GM12872 (cell line): ENCODE measurements around the gene PITPNC1.

Experiments
- CTCF ChIP-seq: IDR thresholded peaks from 3 replicates; pipeline ENCODE4 v1.5.1; 2011; ENCODE audit warnings: low read depth, mild to moderate bottlenecking, low read length, moderate library complexity; ENCODE audit not compliant: insufficient read depth

PITPNC1 gene

GRCh38 chr17:67696853-67697498, 319.9 kb downstream of the PITPNC1 start:
- no peak for TF ChIP-seq CTCF

GRCh38 chr17:67700037-67700724, 323.1 kb downstream of the PITPNC1 start:
- no peak for TF ChIP-seq CTCF

DNA sequence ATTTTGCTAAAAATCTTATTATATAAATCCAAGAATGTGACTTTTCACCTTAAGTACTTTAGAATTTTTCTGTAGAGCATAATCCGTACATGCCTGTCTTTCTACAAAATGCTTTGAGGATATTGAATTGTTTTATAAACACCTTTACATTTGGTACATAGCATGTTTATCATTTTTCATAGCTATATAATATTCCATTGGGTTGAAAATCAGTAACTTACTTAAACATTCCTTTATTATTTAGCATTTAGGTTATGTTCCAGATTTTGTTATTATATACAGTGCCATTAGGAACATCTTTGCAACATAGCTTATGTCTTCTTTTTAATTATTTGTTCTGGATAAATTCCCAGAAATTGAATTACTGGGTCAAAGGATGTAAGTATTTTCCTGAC, 323.6 kb downstream of the PITPNC1 start:
- no peak for TF ChIP-seq CTCF

DNA sequence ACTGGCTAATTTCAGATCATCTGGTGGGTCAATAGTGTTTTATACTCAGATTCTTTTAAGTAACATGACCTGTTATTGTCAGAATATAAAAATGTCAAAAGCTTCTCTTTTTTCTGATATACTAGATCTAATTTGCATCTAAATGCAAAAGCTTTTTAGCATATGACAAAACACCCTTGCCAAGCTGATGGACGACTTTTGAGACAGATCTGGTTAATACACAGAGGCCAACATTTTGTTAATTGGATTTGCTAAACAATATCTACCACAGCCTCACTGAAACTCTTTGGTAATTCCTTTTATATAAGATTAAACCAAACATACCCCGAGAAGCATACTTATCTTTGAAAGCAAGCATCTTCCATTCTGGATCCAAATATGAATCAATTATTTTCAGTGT, 330.4 kb downstream of the PITPNC1 start:
- no peak for TF ChIP-seq CTCF

DNA sequence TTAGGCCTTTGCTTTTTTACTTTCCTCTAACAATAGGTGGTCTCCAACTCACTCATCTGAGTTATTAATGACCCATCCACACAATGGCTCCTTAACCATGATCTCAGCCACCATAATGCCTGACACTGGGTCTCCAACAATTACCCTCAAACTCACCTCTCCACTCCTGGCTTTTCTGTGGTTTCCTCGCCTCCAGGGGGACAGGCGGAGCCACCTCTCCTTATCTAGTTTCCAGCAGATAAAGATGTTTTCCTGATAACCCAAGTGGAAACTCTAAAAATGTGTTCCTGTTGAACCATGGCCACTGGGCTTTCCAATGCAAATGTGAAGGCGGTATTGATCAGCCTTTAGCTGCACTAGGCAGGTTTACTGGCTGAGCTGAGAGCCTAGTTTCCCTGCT, 331.3 kb downstream of the PITPNC1 start:
- no peak for TF ChIP-seq CTCF

GRCh38 chr17:67711916-67712315, 334.8 kb downstream of the PITPNC1 start:
- no peak for TF ChIP-seq CTCF

DNA sequence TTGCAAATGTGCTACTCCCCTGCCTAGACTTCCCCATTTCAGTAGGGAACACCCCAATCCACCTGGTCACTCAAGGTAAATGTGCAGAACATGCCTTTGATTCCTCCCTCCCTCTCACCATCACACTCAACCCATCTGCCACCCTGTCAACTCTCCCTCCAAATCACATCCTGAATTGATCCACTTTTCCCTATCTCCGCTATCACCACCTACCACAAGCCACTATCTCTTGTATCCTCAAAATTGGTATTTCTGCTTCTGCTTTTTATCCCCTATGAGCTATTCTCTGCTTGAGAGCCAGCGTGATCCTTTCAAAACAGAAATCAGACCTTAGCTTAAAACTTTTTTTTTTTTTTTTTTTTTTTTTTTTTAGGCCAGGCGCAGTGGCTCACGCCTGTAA, 335.3 kb downstream of the PITPNC1 start:
- no peak for TF ChIP-seq CTCF
